Measurements from ENCODE around the gene ADARB2.

The ADARB2 gene

DNA sequence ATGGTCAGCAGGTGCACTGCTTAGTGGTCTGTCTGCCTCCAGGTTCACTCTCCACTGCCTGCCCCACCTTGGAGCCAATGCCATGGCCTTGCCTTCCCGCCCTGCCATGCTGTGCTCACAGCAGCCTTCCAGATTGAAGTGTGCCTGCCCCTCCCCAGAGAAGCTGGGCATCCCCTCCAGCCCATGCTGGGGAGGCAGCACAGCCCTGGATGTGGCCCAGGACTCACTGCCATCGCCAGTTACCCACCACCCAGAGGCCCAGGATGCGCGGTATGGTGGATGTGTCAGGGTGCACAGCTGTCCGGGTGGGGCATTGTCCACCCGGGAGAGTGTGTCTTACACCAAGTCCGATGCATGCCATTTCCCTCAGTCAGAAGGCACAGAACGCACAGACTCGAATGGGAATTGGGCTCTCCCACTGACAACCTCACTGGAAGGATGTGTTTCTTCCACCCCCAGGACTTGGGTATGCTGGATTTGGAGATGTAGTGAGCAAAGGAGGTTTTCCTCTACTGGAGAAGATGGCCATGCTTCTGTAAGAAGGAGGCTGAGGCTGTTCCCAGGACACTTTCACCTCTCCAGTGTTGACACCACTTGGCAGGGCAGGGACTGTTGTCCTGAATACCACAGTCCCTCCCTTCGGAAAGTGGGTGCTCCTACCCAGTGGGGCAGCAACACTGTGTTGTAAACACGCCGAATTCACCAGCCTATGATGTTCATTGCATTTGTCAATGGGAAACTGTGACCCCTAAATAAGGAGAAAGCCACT lies 122.0 kb downstream of the ADARB2 start:
- TF ChIP-seq, protein P1, sequence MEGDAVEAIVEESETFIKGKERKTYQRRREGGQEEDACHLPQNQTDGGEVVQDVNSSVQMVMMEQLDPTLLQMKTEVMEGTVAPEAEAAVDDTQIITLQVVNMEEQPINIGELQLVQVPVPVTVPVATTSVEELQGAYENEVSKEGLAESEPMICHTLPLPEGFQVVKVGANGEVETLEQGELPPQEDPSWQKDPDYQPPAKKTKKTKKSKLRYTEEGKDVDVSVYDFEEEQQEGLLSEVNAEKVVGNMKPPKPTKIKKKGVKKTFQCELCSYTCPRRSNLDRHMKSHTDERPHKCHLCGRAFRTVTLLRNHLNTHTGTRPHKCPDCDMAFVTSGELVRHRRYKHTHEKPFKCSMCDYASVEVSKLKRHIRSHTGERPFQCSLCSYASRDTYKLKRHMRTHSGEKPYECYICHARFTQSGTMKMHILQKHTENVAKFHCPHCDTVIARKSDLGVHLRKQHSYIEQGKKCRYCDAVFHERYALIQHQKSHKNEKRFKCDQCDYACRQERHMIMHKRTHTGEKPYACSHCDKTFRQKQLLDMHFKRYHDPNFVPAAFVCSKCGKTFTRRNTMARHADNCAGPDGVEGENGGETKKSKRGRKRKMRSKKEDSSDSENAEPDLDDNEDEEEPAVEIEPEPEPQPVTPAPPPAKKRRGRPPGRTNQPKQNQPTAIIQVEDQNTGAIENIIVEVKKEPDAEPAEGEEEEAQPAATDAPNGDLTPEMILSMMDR (IDR thresholded peaks at IDR 0.05; ENCODE audit: low read depth, low read length): no peak
- DNase-seq: no peak
- H3K27me3 ChIP-seq: peaks cover 3% of the 10 kb centered on the region; the same call in 1 of the 2 replicates

DNA sequence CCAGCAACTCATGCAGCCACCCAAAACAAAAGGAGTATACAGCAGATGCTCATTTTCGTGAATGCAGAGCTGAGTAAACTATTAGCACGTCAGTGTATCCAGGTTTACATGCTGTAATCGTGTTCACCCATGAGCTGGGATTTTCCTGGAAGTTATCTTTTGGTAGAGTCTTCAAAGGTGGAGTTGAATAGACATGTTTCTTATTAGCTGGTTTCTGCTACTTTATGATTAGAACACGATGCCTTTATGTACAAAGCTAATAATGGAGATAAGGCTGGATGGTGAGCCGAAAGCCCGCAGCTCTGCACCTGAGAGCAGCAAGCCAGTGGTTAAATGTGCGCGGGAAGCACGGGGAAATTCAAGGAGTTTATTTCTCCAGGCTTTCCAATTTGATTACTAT lies 123.8 kb downstream of the ADARB2 start:
- DNase-seq: no peak
- Histone ChIP-seq H3K27me3 (peaks cover 12% of the 10 kb centered on the region), H3K4me3 (ENCODE audit: low read depth, low read length) (no peak overlapping the region), H3K4me1 (no peaks in the 10 kb centered on the region), H3K36me3 (no peaks in the 10 kb centered on the region), H3K9me3 (no peaks in the 10 kb centered on the region)
- TF ChIP-seq, protein P1 (IDR thresholded peaks at IDR 0.05; ENCODE audit: low read depth, low read length): no peak

More for the DNA sequence above, 122.0 kb downstream of the ADARB2 start:
- Histone ChIP-seq H3K4me3 (ENCODE audit: low read depth, low read length) (no peak overlapping the region), H3K36me3 (no peaks in the 10 kb centered on the region), H3K4me1 (no peaks in the 10 kb centered on the region), H3K9me3 (no peaks in the 10 kb centered on the region)

DNA sequence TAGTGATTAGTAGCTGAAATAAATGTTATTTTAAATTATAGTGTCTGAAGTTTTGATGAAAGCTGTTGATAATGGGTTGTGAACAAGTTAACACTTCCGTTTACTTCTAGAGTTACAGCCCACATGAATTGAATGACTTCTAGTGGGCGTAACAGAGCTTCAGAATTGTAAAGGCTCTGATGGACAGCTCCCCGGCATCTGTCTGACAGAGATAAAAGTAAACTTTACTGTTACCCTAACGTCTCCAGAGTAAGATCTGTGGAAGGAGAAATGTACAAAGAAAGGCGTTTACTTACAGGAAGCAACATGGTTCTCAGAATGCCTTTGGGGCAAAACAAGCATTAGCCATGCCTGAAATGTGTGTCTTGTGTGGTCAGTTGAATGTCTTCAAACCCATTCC lies 124.4 kb downstream of the ADARB2 start:
- Histone ChIP-seq H3K36me3 (no peaks in the 10 kb centered on the region), H3K4me3 (ENCODE audit: low read depth, low read length) (no peak overlapping the region), H3K9me3 (no peaks in the 10 kb centered on the region), H3K27me3 (peaks cover 12% of the 10 kb centered on the region), H3K4me1 (no peaks in the 10 kb centered on the region)
- TF ChIP-seq, protein P1 (IDR thresholded peaks at IDR 0.05; ENCODE audit: low read depth, low read length): no peak
- no peak for DNase-seq

DNA sequence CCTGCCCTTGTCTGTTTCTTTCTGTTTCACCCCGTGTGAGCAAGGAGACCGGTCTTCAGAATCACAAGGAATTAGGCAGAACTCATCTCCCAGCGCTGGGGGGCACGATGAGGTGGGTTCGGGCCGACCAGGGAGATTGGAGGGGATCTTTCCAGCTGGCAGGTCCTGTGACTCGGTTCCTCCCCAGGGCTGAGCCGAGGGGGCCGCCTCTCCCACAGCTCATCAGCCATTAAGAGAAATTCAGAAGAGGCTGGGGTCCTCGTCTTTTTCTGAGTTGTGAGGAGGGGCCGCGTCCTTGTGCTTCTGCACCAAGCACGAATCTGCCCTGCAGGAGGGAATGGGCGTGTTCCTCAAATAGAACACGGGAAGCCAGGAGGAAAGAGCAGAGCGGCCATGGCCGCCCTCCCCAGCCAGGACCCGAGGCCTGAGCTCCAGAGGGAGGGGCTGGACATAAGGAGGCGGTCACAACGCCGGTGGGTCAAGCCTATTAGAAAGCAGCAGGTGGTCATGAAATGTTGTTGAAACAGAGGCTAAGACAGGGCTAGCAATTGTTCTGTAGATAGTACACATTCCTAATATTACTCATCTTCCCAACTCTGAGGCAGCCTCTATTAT lies 125.3 kb downstream of the ADARB2 start:
- H3K36me3 ChIP-seq: no peaks in the 10 kb centered on the region
- DNase-seq: no peak
- no peaks in the 10 kb centered on the region for H3K9me3 ChIP-seq
- TF ChIP-seq, protein P1 (IDR thresholded peaks at IDR 0.05; ENCODE audit: low read depth, low read length): no peak
- peaks cover 12% of the 10 kb centered on the region for H3K27me3 ChIP-seq
- H3K4me1 ChIP-seq: no peaks in the 10 kb centered on the region
- H3K4me3 ChIP-seq (ENCODE audit: low read depth, low read length): no peak overlapping the region

DNA sequence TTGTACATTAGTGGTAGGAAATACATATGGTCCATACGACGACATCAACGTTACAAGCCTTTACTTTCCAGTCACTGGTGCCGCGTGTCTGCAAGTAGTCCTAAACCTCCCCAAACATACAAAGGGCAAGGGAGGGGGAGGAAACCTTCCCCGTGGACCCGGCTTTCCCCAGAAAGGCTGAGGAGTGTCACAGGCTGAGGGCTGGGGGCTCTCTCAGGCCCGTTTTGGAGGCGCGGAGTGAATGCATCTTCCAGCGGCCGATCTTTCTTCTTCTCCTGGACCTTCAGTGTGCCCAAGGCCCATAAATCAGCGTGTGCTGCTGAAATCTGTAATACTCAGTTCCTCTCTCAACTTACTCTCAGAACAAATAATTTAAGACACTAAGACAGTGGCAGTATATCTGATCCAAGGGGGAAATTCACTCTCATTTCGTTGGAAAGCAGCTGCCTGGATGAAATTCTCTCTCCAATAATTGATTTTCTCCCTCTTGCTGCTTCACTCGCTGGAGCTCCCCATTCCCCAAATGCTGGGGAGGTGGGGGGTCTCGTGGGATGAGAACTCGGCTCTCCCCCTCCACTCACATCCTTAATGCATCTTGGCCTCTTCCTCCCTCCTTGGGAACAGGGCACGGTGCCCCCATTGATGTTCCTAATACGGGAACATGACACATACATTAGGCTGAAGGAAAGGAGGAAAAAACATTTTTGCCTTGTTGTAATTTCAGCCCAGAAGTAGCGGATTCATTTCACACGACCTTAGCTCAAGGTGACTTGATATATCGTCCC lies 126.1 kb downstream of the ADARB2 start:
- peaks cover 12% of the 10 kb centered on the region for H3K27me3 ChIP-seq
- no peak for DNase-seq
- H3K36me3 ChIP-seq: no peaks in the 10 kb centered on the region
- H3K4me3 ChIP-seq (ENCODE audit: low read depth, low read length): no peak overlapping the region
- H3K4me1 ChIP-seq: no peaks in the 10 kb centered on the region
- H3K9me3 ChIP-seq: no peaks in the 10 kb centered on the region
- TF ChIP-seq, protein P1 (IDR thresholded peaks at IDR 0.05; ENCODE audit: low read depth, low read length): no peak

Measured in BE2C (cell line).